ENCODE results near the gene GFOD1. TPM values are rescaled to one million over a fixed set of nuclear protein-coding genes. Genes with fewer than 3 reads are reported as not detected.

Gene GFOD1
- total and polyA plus RNA-seq, 2 of the 4 experiments (the other 2 are of a cell fraction), result 1.8 to 3.4 TPM

- Histone ChIP-seq H3K9ac (ENCODE audit: low read depth, low read length) (no peak overlapping the region), H2AK5ac (ENCODE audit: low read depth, low read length) (no peak overlapping the region), H2AFZ (replicated peaks; ENCODE audit: low read length, poor library complexity) (no peak overlapping the region), H3K14ac (replicated peaks; ENCODE audit: low read depth, low read length) (no peak overlapping the region), H3K36me3 (ENCODE audit: control insufficient read depth, insufficient read depth, low read length) (no peaks in the 10 kb centered on the region), H3K27me3 (ENCODE audit: control insufficient read depth, insufficient read depth, low read length) (no peaks in the 10 kb centered on the region), H3K4me2 (ENCODE audit: low read depth, low read length) (no peak overlapping the region), H3K4me3 (ENCODE audit: insufficient read depth, low read depth, low read length) (no peak overlapping the region), H2BK120ac (ENCODE audit: low read depth, low read length) (no peak overlapping the region), H2AK9ac (replicated peaks; ENCODE audit: low read depth, low read length, poor library complexity) (no peak overlapping the region), H2BK15ac (ENCODE audit: low read depth, low read length) (no peak overlapping the region), H3K9me3 (ENCODE audit: control insufficient read depth, insufficient read depth, low read length) (no peaks in the 10 kb centered on the region), H3K23ac (ENCODE audit: low read depth, low read length) (no peak overlapping the region), H3K79me1 (ENCODE audit: low read depth in 1 of 2, low read length in 2 of 2) (peaks cover 5 to 11% of the 10 kb centered on the region in 2 experiments; a peak in 2 of 4 replicates), H3K4ac (ENCODE audit: low read depth, low read length) (no peak overlapping the region), H2BK5ac (ENCODE audit: low read depth, low read length, poor library complexity, severe bottlenecking) (no peak overlapping the region), H4K8ac (ENCODE audit: low read depth in 2 of 2, low read length in 2 of 2) (no peak overlapping the region), H2BK20ac (ENCODE audit: low read depth, low read length) (no peak overlapping the region), H3K4me1 (ENCODE audit: control insufficient read depth, insufficient read depth, low read length) (peaks cover under 1% of the 10 kb centered on the region; the same call in 1 of the 2 replicates), H4K5ac (ENCODE audit: low read depth, low read length) (no peak overlapping the region), H4K91ac (ENCODE audit: insufficient read depth, low read depth, low read length) (no peak overlapping the region), H4K20me1 (ENCODE audit: insufficient read depth, low read length) (no peaks in the 10 kb centered on the region), H3K18ac (ENCODE audit: low read depth, low read length) (no peak overlapping the region), H3K56ac (ENCODE audit: extremely low read depth, insufficient read depth, low read length) (no peak overlapping the region), H3K27ac (ENCODE audit: insufficient read depth, low read length) (no peak overlapping the region), H3K9me1 (ENCODE audit: insufficient read depth, low read length) (peaks cover 9% of the 10 kb centered on the region)
- WGBS, 2 experiments (ENCODE audit: extremely low coverage in 2 of 2, insufficient read length in 1 of 2), result 89% methylated on average over 5 of the region's 6 CpGs; no CpG with 5 or more reads in 1 of the 2 experiments
- BruUV-seq (replicated peaks), result no TSS peak
- ChIA-PET POLR2A (ENCODE audit: unreplicated experiment) (no interaction called here), CTCF (interaction anchor here (0.6 to 1.4 kb wide), 3 partner anchors 11 to 122 kb away, joined by 4 to 6 read pairs (median 5); no protein-coding TSS in a partner anchor)
- no peak for TF ChIP-seq BHLHE40 (IDR thresholded peaks at IDR 0.05; ENCODE audit: low read depth, low read length)
- no peak for TF ChIP-seq FOS (IDR thresholded peaks at IDR 0.05; ENCODE audit: low read depth, low read length)
- no peak for TF ChIP-seq MAZ (IDR thresholded peaks at IDR 0.05; ENCODE audit: borderline replicate concordance, low read depth, low read length)
- TF ChIP-seq SMC3 (IDR thresholded peaks at IDR 0.05; ENCODE audit: low read depth, low read length), result no peak
- TF ChIP-seq POLR2A (IDR thresholded peaks at IDR 0.05; ENCODE audit: low read depth, low read length), result no peak
- no peak for TF ChIP-seq MAFK (IDR thresholded peaks at IDR 0.05; ENCODE audit: low read depth, low read length)
- no peak for TF ChIP-seq CEBPB (IDR thresholded peaks at IDR 0.05; ENCODE audit: low read depth, low read length)
- TF ChIP-seq MXI1 (IDR thresholded peaks at IDR 0.05; ENCODE audit: borderline replicate concordance, low read depth, low read length), result no peak
- no peak for TF ChIP-seq CHD1 (IDR thresholded peaks at IDR 0.05; ENCODE audit: low read depth, low read length)
- no peak for TF ChIP-seq NFE2L2 (IDR thresholded peaks at IDR 0.05; ENCODE audit: low read depth, low read length)
- TF ChIP-seq RCOR1 (IDR thresholded peaks at IDR 0.05; ENCODE audit: insufficient replicate concordance, low read length), result no peak
- no peak for TF ChIP-seq USF2 (IDR thresholded peaks at IDR 0.05; ENCODE audit: low read depth, low read length)
- no peak for TF ChIP-seq CTCF (conservative IDR thresholded peaks at IDR 0.05; ENCODE audit: low read depth, low read length)
- TF ChIP-seq RAD21 (IDR thresholded peaks at IDR 0.05; ENCODE audit: low read length), result no peak
- no peak for TF ChIP-seq ELK1 (IDR thresholded peaks at IDR 0.05; ENCODE audit: borderline replicate concordance, low read depth, low read length)
- TF ChIP-seq RFX5 (IDR thresholded peaks at IDR 0.05; ENCODE audit: low read depth, low read length), result no peak
- intact Hi-C loops (cut with micrococcal nuclease) (no loop called here), dilution Hi-C loops (cut with HindIII; ENCODE audit: low sequenced_read_pairs, unreplicated experiment) (no loop called here), in situ Hi-C loops (cut with MboI; ENCODE audit: low sequenced_read_pairs) (no loop called here)
- no peak for ATAC-seq (ENCODE audit: low read depth)
- DNase-seq, result no peak
Measured at GRCh38 chr6:13431059-13431656, 56.2 kb downstream of the GFOD1 start.
